Measurements from ENCODE around the gene OR5B12. TPM values are rescaled to one million over a fixed set of nuclear protein-coding genes. Genes with fewer than 3 reads are reported as not detected.

Gene OR5B12
- not detected in 2 replicates for total RNA-seq
- long read RNA-seq, result 0 reads

GRCh38 chr11:58442136-58442535 lies at the start of gene OR5B12:
Gene OR5B12 (minus strand): TSS chr11:58442236. CDS start chr11:58440151, 2,085 bp downstream.
- Mint-ChIP-seq H3K9me3 (ENCODE audit: low read depth) (peaks cover 8% of the 10 kb centered on the region), H3K36me3 (ENCODE audit: insufficient read depth) (peaks cover 1% of the 10 kb centered on the region), H3K4me3 (ENCODE audit: low read depth) (no peak within 1 kb of the TSS), H3K27me3 (no peaks in the 10 kb centered on the region), H3K4me1 (ENCODE audit: low read depth) (no peaks in the 10 kb centered on the region), H3K27ac (no peak within 1 kb of the TSS)
- no peak for DNase-seq (ENCODE audit: low spot score, unreplicated experiment)
- no peak for TF ChIP-seq CTCF (IDR thresholded peaks at IDR 0.05; ENCODE audit: unreplicated experiment)

GRCh38 chr11:58490827-58491226 lies 48.8 kb upstream of the OR5B12 start:
- H3K9me3 Mint-ChIP-seq (ENCODE audit: low read depth), result no peaks in the 10 kb centered on the region
- no peak for TF ChIP-seq CTCF (IDR thresholded peaks at IDR 0.05; ENCODE audit: unreplicated experiment)
- no peak overlapping the region for H3K4me3 Mint-ChIP-seq (ENCODE audit: low read depth)
- H3K36me3 Mint-ChIP-seq (ENCODE audit: insufficient read depth), result no peaks in the 10 kb centered on the region
- no peaks in the 10 kb centered on the region for H3K4me1 Mint-ChIP-seq (ENCODE audit: low read depth)
- no peak for DNase-seq (ENCODE audit: low spot score, unreplicated experiment)
- H3K27ac Mint-ChIP-seq, result no peak overlapping the region
- no peaks in the 10 kb centered on the region for H3K27me3 Mint-ChIP-seq

- Mint-ChIP-seq H3K4me1 (ENCODE audit: low read depth) (no peaks in the 10 kb centered on the region), H3K36me3 (ENCODE audit: insufficient read depth) (no peaks in the 10 kb centered on the region), H3K27me3 (no peaks in the 10 kb centered on the region), H3K27ac (no peak overlapping the region), H3K4me3 (ENCODE audit: low read depth) (no peak overlapping the region), H3K9me3 (ENCODE audit: low read depth) (no peaks in the 10 kb centered on the region)
- no peak for DNase-seq (ENCODE audit: low spot score, unreplicated experiment)
- no peak for TF ChIP-seq CTCF (IDR thresholded peaks at IDR 0.05; ENCODE audit: unreplicated experiment)
Observed at GRCh38 chr11:58487170-58487569, 45.1 kb upstream of the OR5B12 start.

- H3K4me3 Mint-ChIP-seq (ENCODE audit: low read depth), result no peak overlapping the region
- no peaks in the 10 kb centered on the region for H3K36me3 Mint-ChIP-seq (ENCODE audit: insufficient read depth)
- no peaks in the 10 kb centered on the region for H3K27me3 Mint-ChIP-seq
- H3K27ac Mint-ChIP-seq, result no peak overlapping the region
- H3K9me3 Mint-ChIP-seq (ENCODE audit: low read depth), result no peaks in the 10 kb centered on the region
- TF ChIP-seq CTCF (IDR thresholded peaks at IDR 0.05; ENCODE audit: unreplicated experiment), result no peak
- DNase-seq (ENCODE audit: low spot score, unreplicated experiment), result no peak
- H3K4me1 Mint-ChIP-seq (ENCODE audit: low read depth), result no peaks in the 10 kb centered on the region
Observed at GRCh38 chr11:58485961-58486360, 43.9 kb upstream of the OR5B12 start.

GRCh38 chr11:58471892-58472291 lies 29.9 kb upstream of the OR5B12 start:
- H3K9me3 Mint-ChIP-seq (ENCODE audit: low read depth), result peaks cover 29% of the 10 kb centered on the region
- no peaks in the 10 kb centered on the region for H3K4me1 Mint-ChIP-seq (ENCODE audit: low read depth)
- no peaks in the 10 kb centered on the region for H3K27me3 Mint-ChIP-seq
- H3K27ac Mint-ChIP-seq, result no peak overlapping the region
- H3K4me3 Mint-ChIP-seq (ENCODE audit: low read depth), result no peak overlapping the region
- TF ChIP-seq CTCF (IDR thresholded peaks at IDR 0.05; ENCODE audit: unreplicated experiment), result no peak
- peaks cover 2% of the 10 kb centered on the region for H3K36me3 Mint-ChIP-seq (ENCODE audit: insufficient read depth)
- no peak for DNase-seq (ENCODE audit: low spot score, unreplicated experiment)
